HUES6 (cell line): ENCODE results near the gene UMAD1.

ENCODE experiments used
- H3K27ac ChIP-seq: 2 replicates; pipeline ENCODE4 v1.7.0; 2013; ENCODE audit warnings: low read depth, mild to moderate bottlenecking, low read length, inconsistent platforms
- H3K27me3 ChIP-seq: 2 replicates; pipeline ENCODE4 v1.6.1; 2013; ENCODE audit warnings: low read length; ENCODE audit not compliant: control insufficient read depth, insufficient read depth
- H3K36me3 ChIP-seq: 2 replicates; pipeline ENCODE4 v1.6.1; 2013; ENCODE audit warnings: low read length; ENCODE audit not compliant: control insufficient read depth, insufficient read depth
- H3K4me1 ChIP-seq: 2 replicates; pipeline ENCODE4 v1.6.1; 2013; ENCODE audit warnings: low read length; ENCODE audit not compliant: control insufficient read depth, insufficient read depth
- H3K4me3 ChIP-seq: 2 replicates; pipeline ENCODE4 v1.5.1; 2013; ENCODE audit warnings: low read depth, low read length
- H3K9ac ChIP-seq: one replicate; pipeline ENCODE4 v1.6.1; 2013; ENCODE audit warnings: mild to moderate bottlenecking, low read length
- H3K9me3 ChIP-seq: 2 replicates; pipeline ENCODE4 v1.6.1; 2013; ENCODE audit warnings: low read depth, low read length; ENCODE audit not compliant: control insufficient read depth, insufficient read depth

UMAD1 gene

GRCh38 chr7:7884855-7885254 is 244.3 kb downstream of the UMAD1 start:
- Histone ChIP-seq H3K27me3 (no peaks in the 10 kb centered on the region), H3K9me3 (no peaks in the 10 kb centered on the region), H3K4me1 (no peaks in the 10 kb centered on the region), H3K36me3 (no peaks in the 10 kb centered on the region), H3K9ac (no peak overlapping the region), H3K27ac (no peak overlapping the region), H3K4me3 (no peak overlapping the region)

- Histone ChIP-seq H3K4me1 (peaks cover 2% of the 10 kb centered on the region; the same call in 1 of the 2 replicates), H3K27me3 (no peaks in the 10 kb centered on the region), H3K9ac (no peak overlapping the region)
Measured at GRCh38 chr7:7889791-7890568, 249.4 kb downstream of the UMAD1 start.

GRCh38 chr7:7895004-7895650 is 254.6 kb downstream of the UMAD1 start:
- no peak overlapping the region for H3K4me3 ChIP-seq
- H3K36me3 ChIP-seq = no peaks in the 10 kb centered on the region
- no peaks in the 10 kb centered on the region for H3K9me3 ChIP-seq
- peaks cover 28% of the 10 kb centered on the region for H3K4me1 ChIP-seq
- H3K27me3 ChIP-seq = no peaks in the 10 kb centered on the region
- no peak overlapping the region for H3K9ac ChIP-seq
- H3K27ac ChIP-seq = no peak overlapping the region

More at GRCh38 chr7:7889791-7890568, 249.4 kb downstream of the UMAD1 start:
- Histone ChIP-seq H3K4me3 (no peak overlapping the region), H3K9me3 (no peaks in the 10 kb centered on the region), H3K36me3 (no peaks in the 10 kb centered on the region), H3K27ac (no peak overlapping the region)

GRCh38 chr7:7895754-7896153 is 255.2 kb downstream of the UMAD1 start:
- Histone ChIP-seq H3K27ac (no peak overlapping the region), H3K36me3 (no peaks in the 10 kb centered on the region), H3K4me3 (no peak overlapping the region)

GRCh38 chr7:7897509-7897908 is 257.0 kb downstream of the UMAD1 start:
- Histone ChIP-seq H3K36me3 (no peaks in the 10 kb centered on the region), H3K4me3 (no peak overlapping the region), H3K9me3 (no peaks in the 10 kb centered on the region), H3K27ac (peak overlapping the region; percentile 76), H3K27me3 (no peaks in the 10 kb centered on the region), H3K4me1 (peaks cover 28% of the 10 kb centered on the region), H3K9ac (peak overlapping the region; percentile 32)

More at GRCh38 chr7:7895754-7896153, 255.2 kb downstream of the UMAD1 start:
- Histone ChIP-seq H3K9me3 (no peaks in the 10 kb centered on the region), H3K4me1 (peaks cover 28% of the 10 kb centered on the region), H3K27me3 (no peaks in the 10 kb centered on the region), H3K9ac (no peak overlapping the region)

GRCh38 chr7:7897949-7898515 is 257.5 kb downstream of the UMAD1 start:
- Histone ChIP-seq H3K9me3 (no peaks in the 10 kb centered on the region), H3K4me3 (no peak overlapping the region), H3K27ac (peak overlapping the region; percentile 76), H3K36me3 (no peaks in the 10 kb centered on the region), H3K27me3 (no peaks in the 10 kb centered on the region), H3K9ac (no peak overlapping the region), H3K4me1 (peaks cover 28% of the 10 kb centered on the region)

GRCh38 chr7:7902845-7903244 is 262.3 kb downstream of the UMAD1 start:
- H3K4me3 ChIP-seq = no peak overlapping the region
- no peak overlapping the region for H3K9ac ChIP-seq
- no peak overlapping the region for H3K27ac ChIP-seq

GRCh38 chr7:7907306-7907705 is 266.8 kb downstream of the UMAD1 start:
- no peaks in the 10 kb centered on the region for H3K36me3 ChIP-seq

More at GRCh38 chr7:7902845-7903244, 262.3 kb downstream of the UMAD1 start:
- peaks cover 4% of the 10 kb centered on the region; the same call in 1 of the 2 replicates for H3K9me3 ChIP-seq
- H3K36me3 ChIP-seq = no peaks in the 10 kb centered on the region
- peaks cover 4% of the 10 kb centered on the region for H3K4me1 ChIP-seq
- H3K27me3 ChIP-seq = no peaks in the 10 kb centered on the region

GRCh38 chr7:7908622-7909145 is 268.1 kb downstream of the UMAD1 start:
- H3K27ac ChIP-seq = no peak overlapping the region
- H3K9me3 ChIP-seq = peaks cover 4% of the 10 kb centered on the region; the same call in 1 of the 2 replicates
- H3K4me3 ChIP-seq = no peak overlapping the region
- H3K27me3 ChIP-seq = no peaks in the 10 kb centered on the region
- H3K36me3 ChIP-seq = no peaks in the 10 kb centered on the region
- no peak overlapping the region for H3K9ac ChIP-seq
- H3K4me1 ChIP-seq = peaks cover 16% of the 10 kb centered on the region

More at GRCh38 chr7:7907306-7907705, 266.8 kb downstream of the UMAD1 start:
- Histone ChIP-seq H3K27ac (no peak overlapping the region), H3K27me3 (no peaks in the 10 kb centered on the region), H3K4me1 (peaks cover 14% of the 10 kb centered on the region), H3K9me3 (peaks cover 4% of the 10 kb centered on the region; the same call in 1 of the 2 replicates), H3K4me3 (no peak overlapping the region), H3K9ac (no peak overlapping the region)

- H3K4me3 ChIP-seq = no peak overlapping the region
- H3K9me3 ChIP-seq = peaks cover 4% of the 10 kb centered on the region; the same call in 1 of the 2 replicates
- H3K9ac ChIP-seq = no peak overlapping the region
- H3K27me3 ChIP-seq = no peaks in the 10 kb centered on the region
- H3K4me1 ChIP-seq = peaks cover 16% of the 10 kb centered on the region
- H3K36me3 ChIP-seq = no peaks in the 10 kb centered on the region
- H3K27ac ChIP-seq = no peak overlapping the region
Measured at GRCh38 chr7:7909376-7909775, 268.8 kb downstream of the UMAD1 start.
